ENCODE measurements around the gene CLDN9. TPM values are rescaled to one million over a fixed set of nuclear protein-coding genes. Genes with fewer than 3 reads are reported as not detected.

The CLDN9 gene
- total RNA-seq, 1 donor = not detected

- Histone ChIP-seq H3K4me2 (ENCODE audit: insufficient read depth, low read length) (peak overlapping the region; percentile 84), H3K79me2 (ENCODE audit: insufficient read depth, low read length) (peaks cover 8% of the 10 kb centered on the region), H3K4me3 (ENCODE audit: insufficient read depth, low read length) (peak overlapping the region; percentile 88), H3K36me3 (ENCODE audit: insufficient read depth, low read length) (no peaks in the 10 kb centered on the region), H3K4me1 (ENCODE audit: insufficient read depth, low read length) (peaks cover 11% of the 10 kb centered on the region), H3K27me3 (ENCODE audit: insufficient read depth, low read length) (no peaks in the 10 kb centered on the region), H2AFZ (ENCODE audit: low read length) (no peak overlapping the region), H3K27ac (ENCODE audit: low read depth, low read length) (peak overlapping the region; percentile 91), H3K9me3 (ENCODE audit: low read depth, low read length) (no peaks in the 10 kb centered on the region), H4K20me1 (ENCODE audit: insufficient read depth, low read length) (no peaks in the 10 kb centered on the region)
- TF ChIP-seq CTCF (IDR thresholded peaks at IDR 0.05; ENCODE audit: extremely low read depth, low read depth, low read length) = no peak
- DNase-seq (ENCODE audit: insufficient read length, low spot score, missing footprints) = no peak
Observed at GRCh38 chr16:2981177-2981898, 31.4 kb upstream of the CLDN9 start.

DNA sequence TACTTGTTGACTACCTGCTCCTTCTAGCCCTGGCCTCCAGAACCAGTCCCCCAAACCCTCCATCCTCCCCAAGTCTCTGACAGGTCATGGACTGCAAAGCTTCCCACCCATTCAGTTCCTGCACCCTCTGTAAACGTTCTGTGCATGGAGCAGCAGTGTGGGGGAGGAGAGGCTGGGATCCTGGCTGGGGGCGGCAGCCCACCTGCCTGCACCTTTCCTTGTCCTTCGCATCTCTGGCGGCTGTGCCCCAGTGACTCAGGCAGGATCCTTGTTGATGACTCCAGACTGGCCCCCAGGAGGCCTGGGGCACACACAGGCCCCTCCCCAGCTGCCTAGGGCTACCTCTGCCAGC is 30.8 kb upstream of the CLDN9 start:
- H3K9me3 ChIP-seq (ENCODE audit: low read depth, low read length) = no peaks in the 10 kb centered on the region
- no peak overlapping the region for H3K4me2 ChIP-seq (ENCODE audit: insufficient read depth, low read length)
- H3K4me3 ChIP-seq (ENCODE audit: insufficient read depth, low read length) = no peak overlapping the region
- no peaks in the 10 kb centered on the region for H3K27me3 ChIP-seq (ENCODE audit: insufficient read depth, low read length)
- H3K79me2 ChIP-seq (ENCODE audit: insufficient read depth, low read length) = peaks cover 8% of the 10 kb centered on the region
- no peak overlapping the region for H3K27ac ChIP-seq (ENCODE audit: low read depth, low read length)
- no peak for DNase-seq (ENCODE audit: insufficient read length, low spot score, missing footprints)
- H3K4me1 ChIP-seq (ENCODE audit: insufficient read depth, low read length) = peaks cover 11% of the 10 kb centered on the region
- H3K36me3 ChIP-seq (ENCODE audit: insufficient read depth, low read length) = no peaks in the 10 kb centered on the region
- TF ChIP-seq CTCF (IDR thresholded peaks at IDR 0.05; ENCODE audit: extremely low read depth, low read depth, low read length) = no peak
- H2AFZ ChIP-seq (ENCODE audit: low read length) = no peak overlapping the region
- H4K20me1 ChIP-seq (ENCODE audit: insufficient read depth, low read length) = no peaks in the 10 kb centered on the region

DNA sequence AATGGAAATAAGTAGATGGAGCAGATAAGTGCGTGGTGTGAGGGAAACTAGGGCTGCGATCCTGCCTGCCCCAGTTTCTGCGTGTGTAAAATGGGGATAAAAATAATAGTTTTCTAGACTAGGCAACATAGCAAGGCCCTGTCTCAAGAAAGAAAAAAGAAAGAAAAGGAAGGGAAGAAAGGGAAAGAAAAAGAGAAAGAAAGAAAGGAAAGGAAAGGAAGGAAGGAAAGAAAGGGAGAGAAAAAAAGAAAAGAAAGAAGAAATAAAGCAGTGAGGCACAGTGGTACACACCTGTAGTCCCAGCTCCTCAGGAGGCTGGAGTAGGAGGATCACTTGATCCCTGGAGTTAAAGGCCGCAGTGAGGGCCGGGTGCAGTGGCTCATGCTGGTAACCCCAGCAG is 30.3 kb upstream of the CLDN9 start:
- Histone ChIP-seq H3K27ac (ENCODE audit: low read depth, low read length) (no peak overlapping the region), H3K79me2 (ENCODE audit: insufficient read depth, low read length) (peaks cover 8% of the 10 kb centered on the region), H3K4me2 (ENCODE audit: insufficient read depth, low read length) (no peak overlapping the region), H3K4me1 (ENCODE audit: insufficient read depth, low read length) (peaks cover 11% of the 10 kb centered on the region), H3K9me3 (ENCODE audit: low read depth, low read length) (no peaks in the 10 kb centered on the region), H2AFZ (ENCODE audit: low read length) (no peak overlapping the region), H3K27me3 (ENCODE audit: insufficient read depth, low read length) (no peaks in the 10 kb centered on the region), H3K4me3 (ENCODE audit: insufficient read depth, low read length) (no peak overlapping the region), H3K36me3 (ENCODE audit: insufficient read depth, low read length) (no peaks in the 10 kb centered on the region), H4K20me1 (ENCODE audit: insufficient read depth, low read length) (no peaks in the 10 kb centered on the region)
- no peak for DNase-seq (ENCODE audit: insufficient read length, low spot score, missing footprints)
- TF ChIP-seq CTCF (IDR thresholded peaks at IDR 0.05; ENCODE audit: extremely low read depth, low read depth, low read length) = no peak

DNA sequence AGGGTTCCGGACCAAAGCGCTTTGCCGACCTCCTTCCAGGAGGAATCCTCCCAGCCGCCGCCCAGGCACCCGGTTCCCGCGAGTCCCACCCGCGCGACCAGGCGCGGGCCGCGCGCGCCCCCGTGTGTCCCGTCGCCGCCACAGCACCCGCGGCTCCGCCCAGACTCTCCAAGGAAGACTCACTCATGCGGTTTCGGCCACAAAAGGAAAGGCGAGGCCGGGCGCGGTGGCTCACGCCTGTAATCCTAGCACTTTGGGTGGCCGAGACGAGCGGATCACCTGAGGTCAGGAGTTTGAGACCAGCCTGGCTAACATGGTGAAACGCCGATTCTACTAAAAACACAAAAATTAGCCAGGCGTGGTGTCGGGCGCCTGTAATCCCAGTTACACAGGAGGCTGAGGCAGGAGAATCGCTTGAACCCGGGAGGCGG is 29.0 kb upstream of the CLDN9 start:
- H3K9me3 ChIP-seq (ENCODE audit: low read depth, low read length) = no peaks in the 10 kb centered on the region
- no peaks in the 10 kb centered on the region for H4K20me1 ChIP-seq (ENCODE audit: insufficient read depth, low read length)
- TF ChIP-seq CTCF (IDR thresholded peaks at IDR 0.05; ENCODE audit: extremely low read depth, low read depth, low read length) = peak; percentile 66
- H3K79me2 ChIP-seq (ENCODE audit: insufficient read depth, low read length) = peaks cover 8% of the 10 kb centered on the region
- H3K27me3 ChIP-seq (ENCODE audit: insufficient read depth, low read length) = no peaks in the 10 kb centered on the region
- H3K36me3 ChIP-seq (ENCODE audit: insufficient read depth, low read length) = no peaks in the 10 kb centered on the region
- peak overlapping the region; percentile 77 for H3K4me2 ChIP-seq (ENCODE audit: insufficient read depth, low read length)
- peak overlapping the region; percentile 54 for H3K4me3 ChIP-seq (ENCODE audit: insufficient read depth, low read length)
- peak overlapping the region; percentile 81 for H2AFZ ChIP-seq (ENCODE audit: low read length)
- H3K27ac ChIP-seq (ENCODE audit: low read depth, low read length) = no peak overlapping the region
- H3K4me1 ChIP-seq (ENCODE audit: insufficient read depth, low read length) = peaks cover 11% of the 10 kb centered on the region
- peak; percentile 100 for DNase-seq (ENCODE audit: insufficient read length, low spot score, missing footprints)
